ENCODE measurements around the gene SOX4.

DNA sequence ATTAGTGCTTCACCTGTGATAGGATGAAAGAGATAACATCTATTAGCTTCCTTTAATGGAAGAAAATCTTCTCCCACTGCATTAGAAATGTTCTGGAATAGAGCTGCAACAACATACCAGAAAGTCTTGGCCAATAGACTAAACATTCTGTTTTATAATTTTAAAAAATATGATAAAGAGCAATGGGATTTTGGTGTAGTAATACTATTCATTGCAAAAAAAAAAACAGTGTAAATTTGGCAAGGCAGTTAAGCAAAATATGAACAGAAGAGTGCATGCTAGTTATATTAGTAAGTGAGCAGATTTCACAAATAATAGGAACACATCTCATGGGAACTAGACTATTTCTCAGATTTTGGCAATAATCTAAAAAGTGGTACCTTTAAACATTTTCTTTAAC lies 43.3 kb downstream of the SOX4 start:
- TF ChIP-seq POLR2A (IDR thresholded peaks at IDR 0.05; ENCODE audit: low read length): no peak
- TF ChIP-seq GATA1 (IDR thresholded peaks at IDR 0.05; ENCODE audit: low read depth, low read length): no peak
